ENCODE measurements around the gene RUSF1. TPM values are rescaled to one million over a fixed set of nuclear protein-coding genes. Genes with fewer than 3 reads are reported as not detected.

Gene RUSF1
- polyA plus RNA-seq, 3 donors, result 10.3 to 45.1 (median 11.8) TPM

DNA sequence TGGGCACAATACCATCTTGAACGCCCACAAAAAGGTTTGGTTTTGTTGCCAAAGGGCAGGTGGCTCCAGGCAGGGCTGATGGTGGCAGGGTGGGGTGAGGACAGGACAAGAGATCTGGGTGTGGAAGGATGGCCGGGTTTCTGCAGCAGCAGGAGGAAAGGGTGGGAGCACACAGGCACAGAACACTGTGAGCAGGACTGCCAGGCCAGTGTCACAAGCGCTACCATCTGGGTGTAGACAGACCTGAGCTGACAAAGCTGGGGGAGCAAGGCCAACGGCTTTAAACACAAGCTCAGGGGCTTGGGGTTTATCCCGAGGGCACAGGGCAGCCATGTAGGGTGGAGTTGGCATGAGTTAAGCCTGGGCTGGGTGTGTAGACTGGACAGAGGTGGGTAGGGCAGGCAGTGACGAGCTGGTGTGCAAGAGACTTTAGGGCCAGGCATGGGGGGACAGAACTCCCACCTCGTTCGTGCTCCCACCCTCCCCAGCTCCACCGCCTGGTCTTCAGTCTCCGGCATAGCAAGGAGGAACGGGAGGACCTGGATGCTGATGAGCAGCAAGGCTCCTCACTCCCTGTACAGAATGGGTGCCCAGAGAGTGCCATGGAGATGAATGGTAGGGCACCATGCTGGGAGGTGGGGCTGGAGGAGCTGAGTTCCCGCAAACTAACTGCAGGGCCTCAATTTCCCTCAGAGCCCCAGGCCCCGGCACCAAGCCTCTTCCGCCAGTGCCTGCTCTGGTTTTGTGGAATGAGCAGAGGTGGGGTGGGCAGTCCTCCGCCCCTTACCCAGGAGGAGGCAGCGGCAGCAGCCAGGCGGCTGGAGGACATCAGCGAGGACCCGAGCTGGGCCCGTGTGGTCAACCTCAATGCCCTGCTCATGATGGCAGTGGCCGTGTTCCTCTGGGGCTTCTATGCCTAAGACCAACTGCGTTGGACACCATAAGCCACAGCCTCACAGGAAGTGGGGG, 18.3 kb downstream of the RUSF1 start:
- 90% methylated on average over 20 of the region's 22 CpGs for WGBS (ENCODE audit: insufficient coverage)
- Mint-ChIP-seq H3K36me3 (peaks cover 39 to 46% of the 10 kb centered on the region in 2 donors), H3K4me1 (peaks cover 16% of the 10 kb centered on the region), H3K9me3 (peaks cover 0 to 2% (median 0%) of the 10 kb centered on the region in 7 donors), H3K4me3 (no peak overlapping the region), H3K27me3 (ENCODE audit: low read depth in 3 of 3) (peaks cover 2 to 35% (median 32%) of the 10 kb centered on the region in 3 donors), H3K27ac (peak overlapping the region in 3 of 7 donors; percentile 0 to 65 (median 38))
- no peak for DNase-seq
- H3K36me3 ChIP-seq (replicated peaks in 1 of 2; ENCODE audit: control insufficient read depth in 1 of 2, insufficient read depth in 2 of 2, low read length in 2 of 2), result peaks cover 20 to 45% of the 10 kb centered on the region in 2 donors
- peaks cover 15 to 21% of the 10 kb centered on the region in 2 donors for H3K4me1 ChIP-seq (ENCODE audit: control insufficient read depth in 1 of 2, insufficient read depth in 2 of 2, low read length in 2 of 2)
- no peak overlapping the region for H2AFZ ChIP-seq (ENCODE audit: insufficient read depth, low read depth, low read length, poor library complexity, severe bottlenecking)
- no peaks in the 10 kb centered on the region for H3K79me2 ChIP-seq (ENCODE audit: insufficient read depth, low read length)
- TF ChIP-seq, protein P1, sequence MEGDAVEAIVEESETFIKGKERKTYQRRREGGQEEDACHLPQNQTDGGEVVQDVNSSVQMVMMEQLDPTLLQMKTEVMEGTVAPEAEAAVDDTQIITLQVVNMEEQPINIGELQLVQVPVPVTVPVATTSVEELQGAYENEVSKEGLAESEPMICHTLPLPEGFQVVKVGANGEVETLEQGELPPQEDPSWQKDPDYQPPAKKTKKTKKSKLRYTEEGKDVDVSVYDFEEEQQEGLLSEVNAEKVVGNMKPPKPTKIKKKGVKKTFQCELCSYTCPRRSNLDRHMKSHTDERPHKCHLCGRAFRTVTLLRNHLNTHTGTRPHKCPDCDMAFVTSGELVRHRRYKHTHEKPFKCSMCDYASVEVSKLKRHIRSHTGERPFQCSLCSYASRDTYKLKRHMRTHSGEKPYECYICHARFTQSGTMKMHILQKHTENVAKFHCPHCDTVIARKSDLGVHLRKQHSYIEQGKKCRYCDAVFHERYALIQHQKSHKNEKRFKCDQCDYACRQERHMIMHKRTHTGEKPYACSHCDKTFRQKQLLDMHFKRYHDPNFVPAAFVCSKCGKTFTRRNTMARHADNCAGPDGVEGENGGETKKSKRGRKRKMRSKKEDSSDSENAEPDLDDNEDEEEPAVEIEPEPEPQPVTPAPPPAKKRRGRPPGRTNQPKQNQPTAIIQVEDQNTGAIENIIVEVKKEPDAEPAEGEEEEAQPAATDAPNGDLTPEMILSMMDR (IDR thresholded peaks at IDR 0.05), result no peak
- no peak overlapping the region for H3K9ac ChIP-seq (ENCODE audit: insufficient read depth, low read length, poor library complexity, severe bottlenecking)
- peaks cover 0 to 27% of the 10 kb centered on the region in 2 donors for H3K27me3 ChIP-seq (ENCODE audit: control insufficient read depth in 2 of 2, insufficient read depth in 2 of 2, low read length in 2 of 2)
- no peak overlapping the region for H3K4me3 ChIP-seq (replicated peaks in 1 of 3; ENCODE audit: low read depth in 2 of 3, low read length in 3 of 3)
- intact Hi-C loops (cut with micrococcal nuclease), result no loop called here
- H3K4me2 ChIP-seq (replicated peaks; ENCODE audit: extremely low read depth, low read length, poor library complexity, severe bottlenecking), result no peak overlapping the region
- no peak overlapping the region for H3K27ac ChIP-seq (ENCODE audit: low read depth in 1 of 2, low read length in 2 of 2)
- no peaks in the 10 kb centered on the region for H4K20me1 ChIP-seq (ENCODE audit: insufficient read depth, low read length)
- H3K9me3 ChIP-seq (replicated peaks in 1 of 2; ENCODE audit: control insufficient read depth in 1 of 2, insufficient read depth in 1 of 2, low read length in 2 of 2), result no peaks in the 10 kb centered on the region

DNA sequence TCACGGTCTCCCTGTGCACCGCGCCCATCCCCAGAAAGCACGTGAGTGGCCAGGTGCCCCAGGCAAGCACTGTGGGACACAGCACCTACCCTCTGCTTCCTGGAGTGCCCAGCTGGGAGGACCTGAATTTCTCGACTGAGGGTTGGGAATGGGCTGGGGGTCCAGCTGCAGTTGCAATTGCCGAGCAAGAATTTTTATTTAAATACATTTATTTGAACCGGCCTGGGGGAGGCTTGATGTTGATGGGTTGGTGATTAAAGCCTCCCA, 19.0 kb downstream of the RUSF1 start:
- Mint-ChIP-seq H3K27me3 (ENCODE audit: low read depth in 3 of 3) (peaks cover 2 to 35% (median 32%) of the 10 kb centered on the region in 3 donors), H3K9me3 (peaks cover 0 to 2% (median 0%) of the 10 kb centered on the region in 7 donors), H3K27ac (no peak overlapping the region)

More for the DNA sequence above, 19.0 kb downstream of the RUSF1 start:
- peaks cover 0 to 27% of the 10 kb centered on the region in 2 donors for H3K27me3 ChIP-seq (ENCODE audit: control insufficient read depth in 2 of 2, insufficient read depth in 2 of 2, low read length in 2 of 2)
- TF ChIP-seq, protein P1 (IDR thresholded peaks at IDR 0.05), result no peak
- Mint-ChIP-seq H3K4me1 (peaks cover 16% of the 10 kb centered on the region), H3K4me3 (peak overlapping the region in 1 of 2 donors; percentile 27), H3K36me3 (peaks cover 35 to 42% of the 10 kb centered on the region in 2 donors)
- H3K9me3 ChIP-seq (replicated peaks in 1 of 2; ENCODE audit: control insufficient read depth in 1 of 2, insufficient read depth in 1 of 2, low read length in 2 of 2), result no peaks in the 10 kb centered on the region
- H3K4me3 ChIP-seq (replicated peaks in 1 of 3; ENCODE audit: low read depth in 2 of 3, low read length in 3 of 3), result no peak overlapping the region
- no peak overlapping the region for H3K9ac ChIP-seq (ENCODE audit: insufficient read depth, low read length, poor library complexity, severe bottlenecking)
- H3K79me2 ChIP-seq (ENCODE audit: insufficient read depth, low read length), result no peaks in the 10 kb centered on the region
- DNase-seq, result no peak
- H3K27ac ChIP-seq (ENCODE audit: low read depth in 1 of 2, low read length in 2 of 2), result no peak overlapping the region
- intact Hi-C loops (cut with micrococcal nuclease), result no loop called here
- peaks cover 15 to 21% of the 10 kb centered on the region in 2 donors for H3K4me1 ChIP-seq (ENCODE audit: control insufficient read depth in 1 of 2, insufficient read depth in 2 of 2, low read length in 2 of 2)
- H3K4me2 ChIP-seq (replicated peaks; ENCODE audit: extremely low read depth, low read length, poor library complexity, severe bottlenecking), result no peak overlapping the region
- no peak overlapping the region for H2AFZ ChIP-seq (ENCODE audit: insufficient read depth, low read depth, low read length, poor library complexity, severe bottlenecking)
- WGBS (ENCODE audit: insufficient coverage), result 100% methylated on average over 1 of the region's 7 CpGs
- no peaks in the 10 kb centered on the region for H4K20me1 ChIP-seq (ENCODE audit: insufficient read depth, low read length)
- H3K36me3 ChIP-seq (replicated peaks in 1 of 2; ENCODE audit: control insufficient read depth in 1 of 2, insufficient read depth in 2 of 2, low read length in 2 of 2), result peaks cover 20 to 39% of the 10 kb centered on the region in 2 donors

All from CD14-positive monocyte (primary cell).